HCT116 (cell line): ENCODE measurements around the gene PPDPF.

ENCODE experiments used
- POLR2A ChIP-seq: IDR thresholded peaks from 2 replicates; pipeline ENCODE4 v1.7.0; 2011; ENCODE audit warnings: borderline replicate concordance; ENCODE audit not compliant: insufficient read depth, insufficient read length; ENCODE audit errors: extremely low read depth
- RAD21 ChIP-seq: IDR thresholded peaks from 2 replicates; pipeline ENCODE4 v1.6.1; 2012; ENCODE audit warnings: low read depth, mild to moderate bottlenecking
- TF ChIP-seq, protein P1 (sequence below), 3 experiments: fragments of 200-600 bp in 1 of 3; sonication (generic) in 1 of 3; IDR thresholded peaks in 2 of 3; conservative IDR thresholded peaks in 1 of 3; 2 replicates each; pipeline ENCODE4 v1.5.1; 2012 to 2017; ENCODE audit warnings: low read depth in 2 of 3, low read length in 2 of 3, antibody characterized with exemption in 1 of 3, borderline replicate concordance in 1 of 3, control low read depth in 1 of 3, mild to moderate bottlenecking in 1 of 3, mixed read lengths in 1 of 3, mixed run types in 1 of 3, moderate library complexity in 1 of 3; ENCODE audit not compliant: insufficient read depth in 1 of 3

DNA sequence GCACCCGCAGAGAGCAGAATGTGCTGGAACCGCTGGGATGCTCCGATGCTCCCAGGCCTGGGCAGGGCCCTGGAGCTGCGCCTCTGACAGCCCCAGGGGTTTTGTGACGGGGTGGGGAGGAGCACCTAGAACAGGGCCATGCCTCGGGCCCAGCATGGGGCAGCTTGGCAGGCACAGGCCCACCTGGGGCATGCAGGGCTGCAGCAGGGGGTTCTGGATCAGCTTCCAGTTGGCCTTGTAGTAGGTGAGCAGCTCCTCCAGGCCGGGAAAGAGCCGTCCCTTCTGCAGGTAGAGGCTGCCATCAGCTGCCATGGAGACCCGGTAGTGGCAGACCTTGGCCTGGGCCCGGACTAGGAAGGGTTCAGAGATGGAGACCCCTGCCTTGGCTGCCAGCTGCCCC, 22.6 kb downstream of the PPDPF start:
- TF ChIP-seq, protein P1, sequence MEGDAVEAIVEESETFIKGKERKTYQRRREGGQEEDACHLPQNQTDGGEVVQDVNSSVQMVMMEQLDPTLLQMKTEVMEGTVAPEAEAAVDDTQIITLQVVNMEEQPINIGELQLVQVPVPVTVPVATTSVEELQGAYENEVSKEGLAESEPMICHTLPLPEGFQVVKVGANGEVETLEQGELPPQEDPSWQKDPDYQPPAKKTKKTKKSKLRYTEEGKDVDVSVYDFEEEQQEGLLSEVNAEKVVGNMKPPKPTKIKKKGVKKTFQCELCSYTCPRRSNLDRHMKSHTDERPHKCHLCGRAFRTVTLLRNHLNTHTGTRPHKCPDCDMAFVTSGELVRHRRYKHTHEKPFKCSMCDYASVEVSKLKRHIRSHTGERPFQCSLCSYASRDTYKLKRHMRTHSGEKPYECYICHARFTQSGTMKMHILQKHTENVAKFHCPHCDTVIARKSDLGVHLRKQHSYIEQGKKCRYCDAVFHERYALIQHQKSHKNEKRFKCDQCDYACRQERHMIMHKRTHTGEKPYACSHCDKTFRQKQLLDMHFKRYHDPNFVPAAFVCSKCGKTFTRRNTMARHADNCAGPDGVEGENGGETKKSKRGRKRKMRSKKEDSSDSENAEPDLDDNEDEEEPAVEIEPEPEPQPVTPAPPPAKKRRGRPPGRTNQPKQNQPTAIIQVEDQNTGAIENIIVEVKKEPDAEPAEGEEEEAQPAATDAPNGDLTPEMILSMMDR (IDR thresholded peaks at IDR 0.05 in 2 of 3, conservative IDR thresholded peaks at IDR 0.05 in 1 of 3; ENCODE audit: borderline replicate concordance in 1 of 3, insufficient read depth in 1 of 3, low read depth in 2 of 3, low read length in 2 of 3), result no peak
- TF ChIP-seq POLR2A, result no peak
- TF ChIP-seq RAD21, result no peak
